ENCODE measurements around the gene COL1A1.

Gene COL1A1

DNA sequence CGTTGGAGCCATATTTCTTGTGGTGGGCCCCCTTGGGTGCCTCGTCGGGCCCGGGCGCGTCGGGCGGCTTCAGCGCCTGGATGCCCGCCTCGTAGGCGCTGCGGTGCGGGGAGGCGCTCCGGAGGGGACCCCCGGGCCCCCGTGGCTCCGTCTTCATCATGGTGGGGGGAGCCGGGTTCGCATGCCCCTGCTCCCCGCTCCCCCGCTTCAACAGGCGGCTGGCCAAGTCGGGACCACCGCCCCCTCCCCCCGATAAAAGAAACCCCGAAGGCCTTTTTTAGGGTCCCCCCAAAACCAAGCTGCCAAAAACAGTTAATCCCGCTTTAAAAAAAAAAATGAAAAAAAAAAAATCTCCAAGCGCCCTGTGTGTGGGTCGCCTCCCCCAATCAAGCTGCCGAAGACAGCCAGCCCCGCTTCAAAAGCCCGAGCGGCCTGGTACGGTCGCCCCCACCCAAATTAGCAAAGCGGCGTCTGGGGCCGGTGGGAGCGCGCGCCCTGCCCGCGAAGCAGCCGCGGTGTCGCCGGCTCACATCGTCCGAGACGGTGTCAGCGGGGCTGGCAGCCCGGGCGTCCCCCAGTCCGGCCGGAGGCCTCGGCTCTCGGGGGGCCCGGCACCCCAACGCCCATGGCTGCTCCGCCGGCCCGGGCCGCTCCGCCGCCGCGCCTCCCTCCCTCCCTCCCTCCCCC, 50.9 kb downstream of the COL1A1 start, which contains the start of gene PPP1R9B:
PPP1R9B (minus strand) TSS at position 324 of the 687 bp plus-strand sequence; CDS start at position 160, 164 bp downstream.
- H3K36me3 ChIP-seq (ENCODE audit: control insufficient read depth, insufficient read depth, low read length), result no peaks in the 10 kb centered on the region

DNA sequence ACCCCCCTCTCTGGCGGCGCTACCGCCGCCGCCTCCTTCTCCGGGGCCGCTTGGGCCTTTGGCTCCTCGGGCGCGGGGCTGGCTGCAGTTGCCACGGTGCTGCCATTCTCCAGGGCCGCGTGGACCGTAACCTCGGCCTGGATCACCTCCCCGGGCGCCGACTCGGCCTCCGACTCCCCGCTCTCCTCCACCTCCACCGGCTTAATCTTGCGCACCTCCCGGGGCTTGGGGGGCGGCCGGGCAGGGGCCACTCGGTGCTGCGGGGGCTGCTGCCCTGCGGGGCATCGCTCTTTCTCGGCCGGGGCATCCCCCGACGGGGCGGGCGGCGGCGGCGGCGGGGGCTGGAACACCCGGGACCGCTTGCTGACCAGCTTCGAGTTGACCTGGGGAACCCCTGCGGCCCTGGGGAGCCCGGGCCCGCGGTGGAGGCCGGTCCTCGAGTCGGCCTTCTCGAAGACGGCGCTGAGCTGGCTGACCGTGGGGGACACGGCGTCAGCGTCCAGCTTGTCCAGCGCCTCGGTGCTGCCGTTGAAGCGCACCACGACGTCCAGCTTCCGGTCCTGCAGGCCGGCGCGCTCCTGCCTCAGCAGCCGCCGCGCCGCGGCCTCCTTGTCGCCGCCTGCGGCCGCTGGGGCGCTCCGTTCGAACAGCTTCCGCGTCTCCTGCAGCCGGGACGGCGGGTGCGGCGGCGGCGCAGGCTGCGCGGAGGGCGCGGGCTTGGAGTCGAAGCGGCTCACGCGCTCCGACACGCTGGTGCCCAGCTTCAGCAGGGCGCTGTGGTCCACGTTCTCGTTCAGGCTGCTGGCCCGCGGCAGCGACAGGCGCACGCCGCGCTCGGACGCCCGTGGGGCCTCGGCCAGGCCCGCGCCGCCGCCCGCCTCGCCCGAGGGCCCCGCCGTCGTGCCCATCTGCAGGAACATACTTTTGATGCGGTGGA, 51.7 kb downstream of the COL1A1 start:
- H3K4me1 ChIP-seq (ENCODE audit: control insufficient read depth, insufficient read depth, low read length), result peaks cover 64% of the 10 kb centered on the region
- peak overlapping the region; percentile 75 for H3K9ac ChIP-seq (ENCODE audit: low read length)
- H3K4me3 ChIP-seq (ENCODE audit: low read length), result no peak overlapping the region
- no peaks in the 10 kb centered on the region for H3K27me3 ChIP-seq (ENCODE audit: control insufficient read depth, insufficient read depth, low read length)
- peaks cover under 1% of the 10 kb centered on the region for H3K36me3 ChIP-seq (ENCODE audit: control insufficient read depth, insufficient read depth, low read length)
- H3K9me3 ChIP-seq (ENCODE audit: control insufficient read depth, low read length), result no peaks in the 10 kb centered on the region

More for the DNA sequence above, 50.9 kb downstream of the COL1A1 start, which contains the start of gene PPP1R9B:
- Histone ChIP-seq H3K27me3 (ENCODE audit: control insufficient read depth, insufficient read depth, low read length) (no peaks in the 10 kb centered on the region), H3K4me3 (ENCODE audit: low read length) (peak within 1 kb of the TSS; percentile 83), H3K9ac (ENCODE audit: low read length) (peak within 1 kb of the TSS; percentile 77), H3K9me3 (ENCODE audit: control insufficient read depth, low read length) (no peaks in the 10 kb centered on the region), H3K4me1 (ENCODE audit: control insufficient read depth, insufficient read depth, low read length) (peaks cover 56% of the 10 kb centered on the region)

- Histone ChIP-seq H3K27me3 (ENCODE audit: control insufficient read depth, insufficient read depth, low read length) (no peaks in the 10 kb centered on the region), H3K4me1 (ENCODE audit: control insufficient read depth, insufficient read depth, low read length) (peaks cover 70% of the 10 kb centered on the region), H3K36me3 (ENCODE audit: control insufficient read depth, insufficient read depth, low read length) (peaks cover 7% of the 10 kb centered on the region), H3K9ac (ENCODE audit: low read length) (peak overlapping the region; percentile 55), H3K9me3 (ENCODE audit: control insufficient read depth, low read length) (no peaks in the 10 kb centered on the region), H3K4me3 (ENCODE audit: low read length) (no peak overlapping the region)
Observed at GRCh38 chr17:50149091-50149416, 52.4 kb downstream of the COL1A1 start.

GRCh38 chr17:50148226-50149090, 53.0 kb downstream of the COL1A1 start:
- Histone ChIP-seq H3K4me1 (ENCODE audit: control insufficient read depth, insufficient read depth, low read length) (peaks cover 70% of the 10 kb centered on the region), H3K36me3 (ENCODE audit: control insufficient read depth, insufficient read depth, low read length) (peaks cover 9% of the 10 kb centered on the region), H3K27me3 (ENCODE audit: control insufficient read depth, insufficient read depth, low read length) (no peaks in the 10 kb centered on the region), H3K4me3 (ENCODE audit: low read length) (peak overlapping the region; percentile 67), H3K9ac (ENCODE audit: low read length) (peak overlapping the region; percentile 59), H3K9me3 (ENCODE audit: control insufficient read depth, low read length) (no peaks in the 10 kb centered on the region)

GRCh38 chr17:50147841-50148225, 53.6 kb downstream of the COL1A1 start:
- no peaks in the 10 kb centered on the region for H3K27me3 ChIP-seq (ENCODE audit: control insufficient read depth, insufficient read depth, low read length)
- H3K4me3 ChIP-seq (ENCODE audit: low read length), result peak overlapping the region; percentile 67
- H3K9ac ChIP-seq (ENCODE audit: low read length), result peak overlapping the region; percentile 59
- peaks cover 9% of the 10 kb centered on the region for H3K36me3 ChIP-seq (ENCODE audit: control insufficient read depth, insufficient read depth, low read length)
- no peaks in the 10 kb centered on the region for H3K9me3 ChIP-seq (ENCODE audit: control insufficient read depth, low read length)
- H3K4me1 ChIP-seq (ENCODE audit: control insufficient read depth, insufficient read depth, low read length), result peaks cover 67% of the 10 kb centered on the region

DNA sequence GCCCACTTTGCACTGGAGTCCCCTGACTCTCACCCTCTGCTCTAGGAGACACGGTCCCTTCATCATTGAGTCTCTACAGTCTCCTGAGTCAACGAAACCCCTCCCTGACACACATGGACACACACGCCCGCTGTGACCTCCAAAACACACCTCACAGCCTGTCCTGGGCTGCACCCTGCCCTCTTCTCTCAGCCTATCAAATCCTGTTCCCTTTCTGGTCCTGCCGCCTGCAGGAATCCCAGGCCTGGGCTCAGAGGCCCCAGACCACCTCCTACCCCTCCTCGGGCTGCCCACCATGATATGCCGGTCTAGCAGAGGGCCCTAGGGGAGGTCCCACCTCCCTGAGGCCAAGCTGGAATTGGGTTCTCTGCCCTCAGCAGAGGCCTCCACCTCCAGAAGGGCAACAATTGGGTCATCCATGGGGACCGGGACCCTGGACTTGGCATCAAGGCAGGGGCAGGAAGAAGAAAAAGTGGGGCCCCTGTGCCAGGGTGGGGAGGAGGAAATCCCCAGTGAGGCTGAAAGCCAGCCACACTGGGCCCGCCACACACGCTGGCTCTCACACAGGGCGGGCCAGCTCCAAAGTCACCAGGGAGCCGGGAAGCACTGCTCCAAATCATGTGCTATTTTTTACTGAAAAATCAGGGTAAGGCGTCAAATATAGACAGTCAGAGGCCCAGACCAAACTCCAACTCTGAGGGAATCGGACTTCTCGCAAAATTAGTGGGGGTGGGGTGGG, 54.3 kb downstream of the COL1A1 start:
- H3K9ac ChIP-seq (ENCODE audit: low read length), result peak overlapping the region; percentile 59
- H3K36me3 ChIP-seq (ENCODE audit: control insufficient read depth, insufficient read depth, low read length), result peaks cover 9% of the 10 kb centered on the region
- peaks cover 65% of the 10 kb centered on the region for H3K4me1 ChIP-seq (ENCODE audit: control insufficient read depth, insufficient read depth, low read length)
- H3K9me3 ChIP-seq (ENCODE audit: control insufficient read depth, low read length), result no peaks in the 10 kb centered on the region
- peak overlapping the region; percentile 25 for H3K4me3 ChIP-seq (ENCODE audit: low read length)
- no peaks in the 10 kb centered on the region for H3K27me3 ChIP-seq (ENCODE audit: control insufficient read depth, insufficient read depth, low read length)

DNA sequence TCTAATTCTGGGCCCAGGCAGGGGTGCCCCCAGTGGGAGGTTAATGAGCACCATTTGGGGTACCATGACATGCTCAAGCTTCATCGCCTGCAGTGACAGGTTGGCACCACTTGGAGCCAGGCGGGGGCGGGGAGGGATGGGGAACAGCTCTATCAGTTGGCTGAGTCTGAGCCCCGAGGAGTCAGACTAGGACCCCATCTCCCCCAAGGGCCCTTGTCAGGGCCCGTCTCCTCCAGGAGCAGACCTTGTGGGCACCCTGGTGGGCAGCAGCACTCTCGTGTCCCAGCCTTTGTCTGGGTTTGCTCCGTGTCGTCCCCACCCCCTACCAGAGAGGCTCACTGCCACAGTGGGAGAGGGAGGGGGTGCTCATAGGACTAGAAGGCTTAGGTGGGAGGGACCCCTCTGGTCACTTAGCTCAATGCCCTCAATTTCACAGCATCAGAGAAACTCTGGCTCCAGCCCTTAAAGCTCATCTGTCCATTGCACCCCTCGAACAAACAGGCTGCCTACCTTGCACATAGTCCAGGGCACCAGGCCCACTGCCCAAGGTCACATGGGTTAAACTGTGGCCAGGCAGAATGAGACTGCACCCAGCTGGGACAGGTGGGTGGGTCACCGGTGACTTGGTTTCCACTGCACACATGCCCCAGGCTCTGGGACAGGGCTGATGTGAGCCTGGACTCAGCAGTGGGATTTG, 55.1 kb downstream of the COL1A1 start:
- no peak overlapping the region for H3K9ac ChIP-seq (ENCODE audit: low read length)
- H3K4me3 ChIP-seq (ENCODE audit: low read length), result no peak overlapping the region
- H3K4me1 ChIP-seq (ENCODE audit: control insufficient read depth, insufficient read depth, low read length), result peaks cover 63% of the 10 kb centered on the region

GRCh38 chr17:50145532-50146229, 55.8 kb downstream of the COL1A1 start:
- Histone ChIP-seq H3K4me1 (ENCODE audit: control insufficient read depth, insufficient read depth, low read length) (peaks cover 59% of the 10 kb centered on the region), H3K36me3 (ENCODE audit: control insufficient read depth, insufficient read depth, low read length) (peaks cover 9% of the 10 kb centered on the region), H3K9ac (ENCODE audit: low read length) (no peak overlapping the region), H3K9me3 (ENCODE audit: control insufficient read depth, low read length) (no peaks in the 10 kb centered on the region), H3K27me3 (ENCODE audit: control insufficient read depth, insufficient read depth, low read length) (no peaks in the 10 kb centered on the region), H3K4me3 (ENCODE audit: low read length) (no peak overlapping the region)

More for the DNA sequence above, 55.1 kb downstream of the COL1A1 start:
- no peaks in the 10 kb centered on the region for H3K9me3 ChIP-seq (ENCODE audit: control insufficient read depth, low read length)
- H3K27me3 ChIP-seq (ENCODE audit: control insufficient read depth, insufficient read depth, low read length), result no peaks in the 10 kb centered on the region
- peaks cover 9% of the 10 kb centered on the region for H3K36me3 ChIP-seq (ENCODE audit: control insufficient read depth, insufficient read depth, low read length)

- Histone ChIP-seq H3K9me3 (ENCODE audit: control insufficient read depth, low read length) (no peaks in the 10 kb centered on the region), H3K36me3 (ENCODE audit: control insufficient read depth, insufficient read depth, low read length) (peaks cover 9% of the 10 kb centered on the region), H3K9ac (ENCODE audit: low read length) (no peak overlapping the region), H3K4me3 (ENCODE audit: low read length) (no peak overlapping the region), H3K27me3 (ENCODE audit: control insufficient read depth, insufficient read depth, low read length) (no peaks in the 10 kb centered on the region), H3K4me1 (ENCODE audit: control insufficient read depth, insufficient read depth, low read length) (peaks cover 59% of the 10 kb centered on the region)
Observed at GRCh38 chr17:50144845-50145531, 56.4 kb downstream of the COL1A1 start.

DNA sequence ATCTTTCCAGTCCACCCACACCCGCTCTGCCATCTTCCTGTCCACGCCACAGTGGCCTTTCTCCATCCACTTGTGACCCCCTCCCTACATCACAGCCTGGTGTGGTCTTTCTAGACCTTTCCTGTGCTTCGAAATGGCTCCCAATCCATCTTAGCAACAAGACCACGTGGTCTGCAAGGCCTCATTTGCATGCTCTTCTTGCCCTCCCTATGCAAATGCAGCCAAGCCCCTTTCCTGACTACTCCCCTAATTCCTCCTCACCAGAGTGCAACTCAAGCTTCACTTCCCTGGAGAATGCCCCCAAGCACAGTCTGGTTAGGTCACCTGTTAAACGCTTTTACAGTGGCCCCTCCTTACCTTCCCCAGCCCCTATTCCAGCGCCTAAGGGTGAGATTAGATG, 57.1 kb downstream of the COL1A1 start:
- H3K9ac ChIP-seq (ENCODE audit: low read length), result no peak overlapping the region
- H3K4me1 ChIP-seq (ENCODE audit: control insufficient read depth, insufficient read depth, low read length), result peaks cover 59% of the 10 kb centered on the region
- no peak overlapping the region for H3K4me3 ChIP-seq (ENCODE audit: low read length)
- no peaks in the 10 kb centered on the region for H3K9me3 ChIP-seq (ENCODE audit: control insufficient read depth, low read length)
- no peaks in the 10 kb centered on the region for H3K27me3 ChIP-seq (ENCODE audit: control insufficient read depth, insufficient read depth, low read length)
- peaks cover 9% of the 10 kb centered on the region for H3K36me3 ChIP-seq (ENCODE audit: control insufficient read depth, insufficient read depth, low read length)

Measured in mucosa of stomach (tissue), 1 donor.